Stimulated activated CD8-positive, alpha-beta memory T cell treated with anti-CD3 and anti-CD28 coated beads, Interleukin-7, amount 100 ng/mL, for 4 hours (primary cell): Measurements from ENCODE around the gene FAM187B.
"Not testable (repeated sequence)": the region's sequence is repeated elsewhere in the genome, so short reads cannot be mapped to it uniquely, and the experiment has no call there.

Source experiments
- DNase-seq, 2 donors: peaks; one replicate each; pipeline ENCODE4 v3.0.0-alpha.2; 2020; ENCODE audit warnings: low read depth in 2 of 2

FAM187B gene

DNA sequence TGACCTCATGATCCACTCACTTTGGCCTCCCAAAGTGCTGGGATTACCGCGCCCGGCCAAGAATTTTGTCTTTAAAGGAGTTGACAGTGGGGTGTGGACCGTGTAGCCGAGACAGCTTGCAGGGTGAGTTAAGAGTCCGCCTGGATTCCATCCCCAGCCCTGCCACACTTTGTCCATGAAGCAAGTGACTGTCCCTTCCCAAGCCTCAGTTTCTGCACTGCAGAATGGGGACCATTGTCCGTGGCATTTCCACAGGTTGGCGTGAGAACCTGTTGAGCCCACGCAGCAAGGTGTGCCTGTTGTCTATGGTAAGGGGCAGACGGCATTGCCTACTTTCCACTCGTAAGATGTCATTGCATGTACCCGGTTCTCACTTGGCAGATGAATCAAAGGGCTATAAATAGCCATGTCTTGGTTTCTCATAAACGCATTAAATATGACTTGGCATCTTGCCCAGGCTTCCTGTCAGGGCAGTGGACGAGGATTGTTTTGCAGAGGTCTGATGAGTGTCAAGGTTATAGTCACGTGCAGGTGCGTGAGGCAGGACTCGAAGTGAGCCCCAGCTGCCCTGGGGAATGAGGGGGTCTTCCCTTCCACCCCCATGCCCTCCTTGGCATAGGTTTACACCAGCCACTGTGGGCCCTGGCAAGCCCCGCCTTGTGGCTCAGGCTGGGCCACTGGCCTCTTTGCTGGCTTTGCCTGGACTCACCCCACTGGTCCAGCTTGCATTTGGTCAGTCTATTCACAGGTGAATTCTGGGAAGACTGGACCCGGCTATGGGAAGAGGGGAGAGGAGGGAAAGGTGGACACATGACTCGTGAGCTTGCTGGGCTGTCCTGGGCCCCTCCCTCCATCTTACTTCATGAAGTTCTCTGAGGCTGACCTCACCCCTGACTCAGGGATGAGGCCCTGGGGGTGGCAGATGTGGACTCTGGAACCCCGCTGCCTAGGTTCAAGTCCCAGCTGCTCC lies 14.6 kb downstream of the FAM187B start:
- peak; percentile 64 to 75 for DNase-seq

DNA sequence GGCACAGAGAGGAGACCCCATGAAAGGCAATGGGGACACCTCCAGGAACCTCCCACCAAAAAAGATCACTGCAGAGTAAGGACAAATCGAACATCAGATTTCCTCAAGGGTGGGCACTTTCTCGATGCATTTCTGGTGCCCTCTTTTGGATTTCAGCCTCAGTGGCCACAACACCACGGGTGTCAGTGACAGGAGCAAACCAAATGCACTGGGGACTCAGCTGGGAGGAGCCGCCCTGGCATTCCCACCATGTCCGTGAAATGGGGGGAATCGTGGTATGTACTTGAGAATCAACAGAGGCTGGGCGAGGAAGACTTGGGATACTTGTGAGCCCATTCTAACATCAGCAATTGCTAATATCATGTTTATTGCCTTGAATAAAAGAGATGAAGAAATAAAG lies 16.3 kb downstream of the FAM187B start:
- no peak for DNase-seq

DNA sequence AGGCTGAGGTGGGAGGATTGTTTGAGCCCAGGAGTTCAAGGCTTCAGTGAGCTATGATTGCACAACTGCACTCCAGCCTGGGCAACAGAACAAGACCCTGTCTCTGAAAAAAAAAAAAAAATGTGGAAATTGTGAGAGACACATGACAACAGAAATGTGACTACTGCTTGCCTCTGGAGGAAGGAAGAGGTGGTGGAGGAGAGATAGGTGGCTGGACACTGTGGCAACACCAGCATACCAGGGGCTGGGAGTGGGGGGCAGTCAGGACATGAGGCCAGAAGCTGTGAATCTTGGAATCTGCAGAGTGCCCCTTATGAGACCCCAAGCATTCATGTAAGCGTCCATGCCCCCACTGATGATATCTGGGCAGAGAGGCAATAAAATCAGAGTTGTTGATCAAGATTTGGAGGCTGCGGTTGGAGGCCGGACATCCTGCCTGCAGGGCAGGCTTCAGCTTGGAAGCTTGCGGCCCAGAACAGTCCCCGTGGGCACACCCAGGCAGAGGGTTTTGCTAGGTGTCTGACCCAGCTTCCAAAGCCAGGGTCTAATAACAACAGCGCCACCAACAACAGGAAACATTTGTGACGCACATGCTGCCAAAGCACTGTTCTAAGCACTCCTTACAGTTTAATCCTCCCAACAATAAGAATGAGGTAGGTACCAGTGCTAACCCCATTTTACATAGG lies 16.9 kb downstream of the FAM187B start:
- DNase-seq, result peak; percentile 60 to 67

DNA sequence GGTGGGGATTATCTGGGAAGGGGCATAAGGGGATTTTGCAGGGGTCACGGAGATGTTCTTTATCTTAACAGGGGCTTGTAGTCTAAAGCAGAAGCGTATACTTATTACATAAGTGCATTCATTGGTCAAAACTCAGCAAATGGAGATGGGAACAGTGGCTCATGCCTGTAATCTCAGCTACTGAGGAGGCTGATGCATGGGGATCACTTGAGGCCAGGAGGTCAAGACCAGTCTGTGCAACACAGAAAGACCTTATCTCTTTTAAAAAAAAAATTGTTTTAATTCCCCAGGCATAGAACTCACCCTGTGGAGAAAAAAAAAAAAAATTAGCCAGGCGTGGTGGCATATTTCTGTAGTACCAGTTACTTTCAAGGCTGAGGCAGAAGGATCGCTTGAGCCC lies 18.9 kb downstream of the FAM187B start:
- no peak for DNase-seq

DNA sequence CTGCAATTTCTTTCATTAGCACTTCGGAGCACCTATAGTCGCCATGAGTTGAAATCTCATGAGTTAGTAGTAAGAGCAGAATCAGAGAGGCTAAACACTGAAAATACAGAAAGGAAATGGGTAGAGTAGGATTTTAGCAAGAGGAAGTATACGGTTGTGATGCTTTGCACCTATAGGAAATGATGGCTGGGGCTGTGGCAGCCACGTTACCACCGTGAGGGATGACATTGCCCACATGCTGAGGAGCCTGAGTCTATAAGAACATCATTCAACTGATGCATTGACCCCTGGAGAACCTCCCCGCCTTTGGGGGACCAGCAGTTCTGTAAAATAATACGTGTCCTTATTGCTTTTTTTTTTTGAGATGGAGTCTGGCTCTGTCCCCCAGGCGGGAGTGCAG lies 20.4 kb downstream of the FAM187B start:
- DNase-seq, result no peak

DNA sequence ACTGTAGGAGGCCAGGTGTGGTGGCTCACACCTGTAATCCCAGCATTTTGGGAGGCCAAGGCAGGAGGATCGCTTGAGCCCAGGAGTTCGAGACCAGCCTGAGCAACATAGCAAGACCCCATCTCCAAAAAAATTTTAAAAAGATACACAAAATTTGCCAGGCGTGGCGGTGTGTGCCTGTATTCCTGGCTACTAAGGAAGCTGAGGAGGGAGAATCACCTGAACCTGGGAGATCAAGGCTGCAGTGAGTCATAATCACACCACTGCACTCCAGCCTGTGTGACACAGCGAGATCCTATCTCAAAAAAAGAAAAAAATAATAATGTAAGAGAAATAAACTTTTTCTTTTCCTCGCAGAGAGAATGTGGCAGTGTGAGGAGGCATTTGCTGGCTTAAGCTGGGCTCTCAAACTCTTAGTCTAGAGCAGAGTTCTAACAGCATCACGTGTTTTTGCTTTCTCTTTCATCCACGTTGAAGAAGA lies 21.1 kb downstream of the FAM187B start:
- no peak for DNase-seq

DNA sequence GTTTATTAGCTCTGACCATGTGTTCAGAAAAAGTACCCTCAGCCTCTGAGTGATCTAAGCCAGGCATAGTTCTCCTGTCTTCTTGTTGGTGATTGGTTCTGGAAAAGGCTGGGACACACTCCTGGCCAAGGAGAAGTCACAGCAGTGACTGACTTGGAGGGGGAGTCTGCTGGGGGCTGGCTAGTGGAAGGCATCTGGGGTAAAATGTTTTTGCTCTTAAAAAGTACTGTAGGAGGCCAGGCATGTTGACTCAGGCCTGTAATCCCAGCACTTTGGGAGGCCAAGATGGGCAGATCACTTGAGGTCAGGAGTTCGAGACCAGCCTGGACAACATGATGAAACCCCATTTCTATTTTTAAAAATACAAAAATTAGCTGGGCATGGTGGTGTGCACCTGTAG lies 21.7 kb downstream of the FAM187B start:
- DNase-seq, result no peak

DNA sequence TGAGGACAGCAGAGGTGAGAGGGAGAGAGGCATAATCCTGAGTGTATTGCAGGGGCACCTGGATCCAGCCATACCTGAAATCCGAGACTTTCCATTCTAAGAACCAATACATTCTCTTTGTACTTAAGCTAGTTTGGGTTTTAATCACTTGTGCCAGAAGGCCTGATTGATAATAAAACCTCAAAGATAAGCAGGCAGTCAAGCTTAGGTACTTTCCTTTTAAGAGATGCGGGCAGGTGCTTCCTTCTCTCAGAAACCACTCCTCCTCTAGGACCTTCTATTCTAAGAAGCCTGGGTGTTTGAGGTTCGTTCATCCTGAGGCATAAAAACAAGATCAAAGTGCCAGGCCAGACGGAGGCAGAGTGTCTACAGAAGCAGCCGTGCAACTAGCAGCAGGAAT lies 22.2 kb downstream of the FAM187B start:
- peak in 1 of 2 donors; percentile 45 for DNase-seq

DNA sequence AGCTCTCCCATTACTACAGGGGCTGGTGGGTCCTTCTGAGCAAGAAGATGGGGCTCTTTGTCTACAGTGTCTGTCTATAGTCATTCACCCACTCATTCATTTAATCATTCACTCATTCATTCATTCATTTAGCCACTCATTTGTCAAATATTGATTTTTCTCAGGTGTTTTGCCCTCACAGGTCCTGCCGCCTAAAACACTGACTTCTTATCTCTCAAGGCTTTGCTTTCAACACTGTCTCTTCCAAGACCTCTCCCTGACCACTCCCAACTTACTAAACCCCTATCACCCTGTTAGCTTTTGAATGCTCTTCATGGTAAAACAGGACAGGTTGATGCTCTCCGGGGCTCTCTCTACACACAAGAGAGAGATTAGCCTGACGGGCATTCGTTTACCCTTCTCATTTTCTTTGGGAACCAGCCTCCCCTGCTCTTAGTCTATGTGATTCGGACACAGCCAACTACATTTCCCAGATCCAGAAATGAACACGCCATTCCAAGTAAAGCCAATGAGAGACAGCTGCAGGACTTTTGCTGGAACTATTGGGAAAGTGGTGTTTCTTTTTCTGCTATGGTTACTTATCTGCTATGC lies 22.7 kb downstream of the FAM187B start:
- no peak for DNase-seq

DNA sequence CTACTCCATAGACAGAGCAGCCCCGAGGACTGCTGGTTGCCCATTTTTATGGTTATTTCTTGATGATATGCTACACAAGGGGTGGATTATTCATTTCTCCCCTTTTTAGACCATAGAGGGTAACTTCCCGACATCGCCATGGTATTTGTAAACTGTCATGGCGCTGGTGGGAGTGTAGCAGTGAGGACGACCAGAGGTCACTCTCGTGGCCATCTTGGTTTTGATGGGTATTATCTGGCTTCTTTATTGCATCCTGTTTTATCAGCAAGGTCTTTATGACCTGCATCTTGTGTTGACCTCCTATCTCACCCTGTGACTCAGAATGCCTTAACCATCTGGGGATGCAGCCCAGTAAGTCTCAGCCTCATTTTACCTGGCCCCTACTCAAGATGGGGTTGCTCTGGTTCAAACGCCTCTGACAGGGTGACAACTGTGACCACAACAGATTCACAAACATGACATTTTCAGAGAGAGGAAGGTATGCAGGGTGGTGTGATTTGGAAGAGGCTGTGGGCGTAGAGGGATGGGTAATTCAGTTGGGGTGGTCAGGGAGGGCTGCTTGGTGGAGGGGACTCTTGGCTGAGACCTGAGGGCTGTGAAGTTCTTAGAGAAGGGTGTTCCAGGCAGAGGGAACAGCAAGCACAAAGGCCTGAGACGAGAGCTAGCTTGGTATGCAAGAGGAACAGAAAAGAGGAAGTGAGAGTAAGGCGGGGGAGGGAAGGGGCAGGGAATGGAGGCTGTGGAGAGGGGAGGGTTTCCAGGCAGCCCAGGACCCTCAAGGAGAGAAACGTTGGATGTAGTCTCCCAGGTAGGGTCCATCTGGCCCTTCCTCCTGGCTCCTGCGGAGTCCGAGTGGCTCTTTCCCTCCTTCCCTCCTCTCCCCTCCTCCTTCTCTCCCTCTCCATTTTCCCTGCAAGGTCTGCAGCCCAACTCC lies 23.5 kb downstream of the FAM187B start:
- no peak for DNase-seq

DNA sequence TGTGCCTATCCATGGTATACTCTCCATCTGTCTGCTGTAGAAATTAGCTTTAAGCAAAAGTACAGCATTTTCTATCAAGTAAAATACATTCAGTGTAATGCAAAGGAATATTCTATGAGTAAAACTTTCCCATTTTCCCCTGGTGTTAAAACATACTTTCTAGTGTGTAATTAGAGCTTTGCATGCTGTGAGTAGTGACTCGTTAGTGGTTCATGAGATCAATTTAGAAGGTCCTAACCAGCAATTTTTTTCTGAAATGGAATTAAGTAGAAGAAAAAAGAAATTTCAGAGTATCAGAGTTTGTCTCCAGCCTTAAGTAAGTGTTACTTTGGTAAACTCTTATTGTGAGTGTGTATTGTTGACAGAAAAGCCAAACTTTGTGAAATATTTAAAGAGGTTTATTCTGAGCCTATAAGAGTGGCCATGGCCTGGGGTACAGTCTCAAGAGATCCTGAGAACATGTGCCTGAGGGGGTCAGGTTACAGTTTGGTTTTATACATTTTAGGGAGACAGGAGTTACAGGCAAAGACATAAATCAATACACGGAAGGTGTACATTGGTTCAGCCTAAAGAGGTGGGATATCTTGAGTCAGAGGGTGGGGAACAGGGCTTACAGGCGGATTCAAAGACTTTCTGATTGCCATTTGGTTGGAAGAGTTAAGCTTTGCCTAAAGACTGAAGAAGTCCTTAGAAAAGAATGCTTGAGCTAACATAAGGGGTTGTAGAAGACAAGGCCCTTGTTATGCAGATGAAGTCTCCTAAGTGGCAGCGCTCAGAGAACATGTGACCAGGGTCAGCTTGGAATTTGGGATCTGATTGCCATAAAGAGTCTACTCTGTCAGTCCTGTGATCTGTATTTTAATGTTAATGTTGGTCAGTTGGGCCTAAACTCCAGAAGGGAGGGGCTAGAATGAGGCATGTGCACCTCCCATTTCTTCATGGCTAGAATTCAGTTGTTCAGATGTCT lies 25.5 kb downstream of the FAM187B start:
- no peak for DNase-seq

DNA sequence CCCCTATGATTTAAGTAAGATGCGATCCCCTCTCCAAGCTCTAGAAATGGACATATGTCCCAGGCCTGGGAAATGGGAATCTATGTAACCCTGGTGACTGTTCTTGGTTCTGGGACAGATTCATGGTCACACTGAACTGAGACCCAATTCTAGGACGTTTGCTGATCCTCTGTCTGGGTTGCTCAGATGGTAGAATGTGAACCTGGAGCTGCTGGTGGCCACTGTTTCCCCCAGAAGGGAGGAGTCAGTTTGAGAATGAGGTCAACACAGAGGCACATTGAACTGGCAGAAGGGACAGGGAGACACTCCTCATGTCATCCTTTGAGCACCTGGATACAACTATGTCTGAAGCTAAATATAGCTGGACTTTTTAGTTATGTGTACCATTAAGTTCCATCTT lies 29.1 kb downstream of the FAM187B start:
- no peak for DNase-seq

DNA sequence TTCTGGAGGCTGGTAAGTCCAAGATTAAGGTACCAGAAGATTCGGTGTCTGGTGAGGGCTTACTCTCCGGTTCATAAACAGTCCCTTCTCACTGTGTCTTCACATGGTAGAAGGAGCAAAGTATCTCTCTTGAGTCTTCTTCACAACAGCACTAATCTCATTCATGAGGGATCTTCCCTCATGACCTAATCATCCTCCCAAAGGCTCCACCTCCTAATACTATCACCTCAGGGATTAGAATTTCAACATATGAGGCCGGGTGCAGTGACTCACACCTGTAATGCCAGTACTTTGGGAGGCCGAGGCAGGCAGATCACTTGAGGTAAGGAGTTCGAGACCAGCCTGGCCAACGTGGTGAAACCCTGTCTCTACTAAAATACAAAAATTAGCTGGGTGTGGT lies 31.7 kb downstream of the FAM187B start:
- DNase-seq, result not testable (repeated sequence)

DNA sequence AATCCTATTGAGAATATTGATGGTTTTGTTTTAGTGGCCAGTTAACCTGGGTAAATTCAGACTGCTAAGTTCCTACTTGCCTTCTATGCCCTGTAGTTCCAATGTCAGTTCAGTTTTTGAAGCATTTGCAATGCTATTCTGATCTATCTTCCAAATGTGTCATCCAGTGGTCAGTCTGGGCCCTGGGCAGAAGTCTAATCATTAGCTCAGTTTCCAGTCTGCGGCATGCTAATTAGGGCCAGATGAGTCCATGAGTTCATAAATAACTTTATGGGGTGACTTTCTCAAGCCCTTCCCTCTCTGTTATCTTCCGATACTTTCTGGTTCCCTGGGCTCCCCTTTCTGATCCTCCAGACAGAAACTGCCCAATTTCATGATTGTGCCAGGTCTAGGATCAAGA lies 32.7 kb downstream of the FAM187B start:
- DNase-seq, result no peak

DNA sequence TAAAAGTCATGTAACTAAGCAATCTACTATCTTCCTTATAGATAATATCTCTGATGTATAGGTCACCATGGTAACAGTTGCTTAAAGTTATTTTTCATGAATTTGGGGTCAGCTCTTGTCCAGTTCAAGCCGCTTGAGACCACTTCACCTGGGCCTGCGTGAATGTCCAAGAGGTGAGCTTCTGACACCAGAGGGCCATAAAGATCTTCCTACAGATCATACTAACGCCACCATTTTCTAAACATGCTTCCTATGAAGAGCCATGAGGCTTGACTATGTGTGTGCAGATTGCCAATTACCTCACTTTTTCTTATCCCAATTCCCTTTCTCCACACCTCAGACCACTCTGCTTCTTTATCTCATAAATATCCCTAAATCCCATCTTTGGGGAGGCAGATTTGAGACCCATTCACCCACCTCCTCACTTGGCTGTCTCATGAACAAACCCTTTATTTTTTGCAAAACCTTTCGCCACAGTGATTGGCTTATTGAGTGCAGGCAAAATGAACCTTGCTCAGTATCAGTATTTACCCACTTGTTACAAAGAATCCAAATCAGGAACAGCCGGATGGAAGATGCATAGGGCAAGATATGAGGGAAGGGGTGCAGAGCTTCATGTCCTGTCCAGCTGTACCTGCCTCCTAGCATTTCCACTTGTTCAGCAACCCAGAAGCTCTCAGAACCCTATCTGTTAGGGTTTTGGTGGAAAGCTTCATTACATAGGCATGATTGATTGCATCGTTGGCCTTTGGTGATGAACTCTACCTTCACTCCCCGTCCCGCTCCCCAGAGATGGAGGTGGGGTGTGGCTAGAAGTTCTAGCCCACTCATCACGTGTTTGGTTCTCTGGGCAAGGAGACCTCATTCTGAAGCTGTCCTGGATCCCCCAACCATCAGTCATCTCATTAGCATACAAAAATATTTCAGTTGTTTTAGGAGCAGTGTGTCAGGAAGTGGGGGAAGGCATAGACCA lies 34.2 kb downstream of the FAM187B start:
- DNase-seq, result no peak

DNA sequence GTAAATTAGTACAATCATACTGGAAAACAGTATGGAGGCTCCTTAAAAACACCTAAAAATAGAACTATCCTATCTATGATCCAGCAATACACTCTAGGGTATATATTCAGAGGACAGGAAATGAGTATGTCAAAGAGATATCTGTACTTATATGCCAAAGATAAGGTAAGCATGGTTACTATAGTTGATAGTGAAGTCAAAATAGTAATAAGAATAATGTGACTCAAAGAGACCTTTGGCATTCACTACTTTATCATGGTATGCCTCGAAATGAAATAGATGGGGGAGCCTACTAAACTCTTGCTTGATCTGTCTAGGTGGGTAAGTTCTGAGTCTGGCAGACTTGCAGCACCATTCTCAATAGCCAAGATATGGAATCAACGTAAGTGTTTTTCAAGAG lies 43.7 kb downstream of the FAM187B start:
- no peak for DNase-seq

DNA sequence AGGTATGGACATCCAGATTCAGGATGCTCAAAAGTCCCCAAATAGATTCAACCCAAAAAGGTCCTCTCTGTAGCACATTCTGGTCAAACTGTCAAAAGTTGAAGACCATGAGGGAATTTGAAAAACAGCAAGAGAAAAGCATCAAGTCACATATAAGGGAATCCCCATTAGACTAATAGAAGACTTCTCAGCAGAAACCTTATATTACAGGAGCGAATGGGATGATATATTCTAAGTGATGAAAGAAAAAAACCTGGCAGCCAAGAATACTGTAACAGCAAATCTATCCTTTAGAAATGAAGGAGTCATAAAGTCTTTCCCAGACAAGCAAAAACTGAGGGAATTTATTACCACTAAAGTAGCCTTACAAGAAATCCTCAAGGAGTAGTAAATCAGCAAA lies 44.3 kb downstream of the FAM187B start:
- no peak for DNase-seq

DNA sequence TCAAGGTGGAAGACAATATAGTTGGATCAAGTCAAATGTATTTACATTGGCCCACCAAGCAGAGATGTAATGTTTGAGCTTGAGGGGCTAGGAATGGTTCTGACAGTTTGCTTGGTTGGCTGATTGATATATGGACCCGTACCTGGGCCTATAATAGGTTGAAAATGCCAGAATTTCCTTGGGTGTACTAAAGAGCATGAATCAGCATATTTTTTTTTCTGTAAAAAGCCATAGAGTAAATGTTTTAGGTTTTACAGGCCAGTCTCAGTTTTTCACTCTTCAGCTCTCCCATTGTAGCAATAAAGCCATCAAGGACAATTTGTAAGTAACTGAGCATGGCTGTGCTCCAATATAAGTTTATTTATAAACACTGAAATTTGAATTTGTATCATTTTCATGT lies 47.2 kb downstream of the FAM187B start:
- DNase-seq, result no peak

DNA sequence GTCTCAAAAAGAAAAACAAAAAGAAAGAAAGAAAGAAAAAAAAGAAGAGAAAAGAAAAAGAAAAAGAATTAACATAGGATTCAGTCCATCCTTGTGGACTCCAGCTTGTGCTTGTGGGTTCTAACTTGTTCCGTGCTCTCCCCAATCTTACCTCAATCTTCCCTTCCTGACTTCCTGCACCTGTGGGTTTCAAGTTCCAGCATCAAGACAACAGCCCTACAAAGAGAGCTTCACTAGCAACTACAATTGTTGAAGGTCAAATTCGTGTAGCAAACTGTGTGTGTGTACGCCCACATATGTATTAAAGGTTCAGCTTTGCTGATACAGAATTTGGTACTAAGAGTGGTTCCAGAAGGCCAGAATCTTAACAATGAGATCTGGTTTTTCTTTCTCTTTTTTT lies 48.7 kb downstream of the FAM187B start:
- no peak for DNase-seq
